IMR-90 (cell line): ENCODE measurements around the gene KIF5C. TPM values are rescaled to one million over a fixed set of nuclear protein-coding genes. Genes with fewer than 3 reads are reported as not detected.

ENCODE experiments used
- microRNA-seq, 2 experiments: library from miRNA; stranded (forward) in 1 of 2; unstranded in 1 of 2; fragments of 10-50 nt in 1 of 2; fragments of <30 nt in 1 of 2; gene quantifications in 1 of 2; microRNA quantifications in 1 of 2; one replicate each; pipeline versions ENCODE3 to v1.1.0; 2013 to 2020; ENCODE audit not compliant: insufficient read depth in 1 of 2, insufficient read length in 1 of 2, unreplicated experiment in 1 of 2
- polyA plus RNA-seq, 3 experiments: library from polyadenylated mRNA; depleted of rRNA; stranded (reverse); fragments of >200 nt; gene quantifications; 2 replicates each; pipeline ENCODE4 v1.2.3, GENCODE V29; 2012; ENCODE audit warnings: low replicate concordance in 1 of 3
- small RNA-seq, 5 experiments: library from RNA; depleted of rRNA; stranded (forward); fragments of <200 nt; gene quantifications; one replicate each; pipeline ENCODE3, GENCODE V24; 2012
- total RNA-seq: library from RNA; depleted of rRNA; stranded (reverse); fragments of >200 nt; gene quantifications from 2 replicates; pipeline ENCODE4 v1.2.3, GENCODE V29; 2012; rRNA removed

Gene KIF5C
- total and polyA plus RNA-seq, 2 of the 4 experiments (the other 2 are of a cell fraction): 0.10 to 0.18 TPM

Small RNAs within 50 kb of the gene (microRNA-seq; reads per million reads assigned to microRNA genes)
- gene RNU2-9P (ENCODE audit: insufficient read depth, insufficient read length) (not detected), gene UBBP3 (ENCODE audit: insufficient read depth, insufficient read length) (not detected)

Small RNAs within 50 kb of the gene (small RNA-seq; reads per million reads assigned to genes)
- gene RNU2-9P (0 to 3.0 (median 0.08) reads per million in 5 experiments), gene UBBP3 (0 reads per million in 5 experiments)

Other genes with a start within 250 kb of the KIF5C start
- 22.6 and 26.1 TPM in 2 replicates for gene EPC2, start 230.5 kb upstream of the KIF5C start, total RNA-seq
- gene EPC2, start 230.5 kb upstream of the KIF5C start, polyA plus RNA-seq (2012; rRNA removed): 10.6 and 11.4 TPM in 2 replicates
- under 0.01 TPM in 1 of 2 replicates, not detected in the other for gene LYPD6B, start 163.5 kb downstream of the KIF5C start, total RNA-seq
- gene LYPD6B, start 163.5 kb downstream of the KIF5C start, polyA plus RNA-seq (2012; rRNA removed): 0.05 and 0.16 TPM in 2 replicates